Activated naive CD8-positive, alpha-beta T cell treated with anti-CD3 and anti-CD28 coated beads, Interleukin-2, amount 50 U/mL, for 24 hours (primary cell): ENCODE data around the gene FUNDC2.

Source experiments
- ATAC-seq: fragments of 150-1000 bp; cut with Tn5 transposase; one replicate; pipeline ENCODE4 v1.10.0; 2021
- DNase-seq: peaks from one replicate; pipeline ENCODE4 v3.0.0; 2021
- H3K27ac Mint-ChIP-seq: one replicate; pipeline ENCODE4 v1.8.0; 2021; ENCODE audit warnings: mild to moderate bottlenecking, mixed read lengths
- H3K27me3 Mint-ChIP-seq: one replicate; pipeline ENCODE4 v1.8.0; 2021; ENCODE audit warnings: mixed read lengths
- H3K36me3 Mint-ChIP-seq: one replicate; pipeline ENCODE4 v1.8.0; 2021; ENCODE audit warnings: low read depth, mixed read lengths
- H3K4me1 Mint-ChIP-seq: one replicate; pipeline ENCODE4 v1.8.0; 2021; ENCODE audit warnings: mixed read lengths
- H3K4me3 Mint-ChIP-seq: one replicate; pipeline ENCODE4 v1.8.0; 2021; ENCODE audit warnings: mild to moderate bottlenecking, moderate library complexity, mixed read lengths
- H3K9me3 Mint-ChIP-seq: one replicate; pipeline ENCODE4 v1.8.0; 2021; ENCODE audit warnings: mixed read lengths

FUNDC2 gene

DNA sequence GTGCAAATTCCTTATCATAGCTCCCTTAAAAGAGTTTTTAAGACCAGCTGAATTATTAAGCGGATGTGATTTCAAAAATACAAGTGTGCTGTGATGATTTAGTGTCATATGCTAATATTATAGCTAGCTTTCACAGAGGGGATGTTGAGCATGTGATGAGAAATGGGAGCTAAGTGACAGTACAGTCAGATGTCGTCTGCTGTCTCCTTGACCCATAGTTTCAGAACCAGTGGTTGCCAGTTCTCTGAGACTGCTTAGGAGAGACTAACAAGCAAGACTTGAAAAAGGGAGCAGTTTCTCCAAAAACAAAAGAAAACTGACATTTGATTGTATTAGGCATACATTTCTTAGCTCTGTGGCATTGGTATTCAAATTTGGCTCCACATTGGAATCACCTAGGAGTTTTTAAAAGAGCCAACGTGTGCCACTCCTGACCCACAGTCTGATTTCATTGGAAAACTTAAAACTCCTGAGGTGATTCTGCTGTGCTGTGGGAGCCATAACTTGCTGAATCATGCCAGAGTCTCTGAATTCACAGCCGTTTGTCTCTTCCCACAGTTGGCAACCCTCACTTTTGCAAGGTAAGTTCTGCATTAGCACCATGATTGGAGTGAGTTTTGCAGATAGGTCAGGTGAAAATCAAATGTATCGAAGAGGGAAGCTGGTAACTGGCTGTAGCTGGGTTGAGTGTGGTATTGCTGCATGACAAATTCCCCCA is 20.3 kb downstream of the FUNDC2 start:
- ATAC-seq, result no peak
- H3K4me3 Mint-ChIP-seq, result no peak overlapping the region
- H3K27me3 Mint-ChIP-seq, result no peaks in the 10 kb centered on the region
- H3K27ac Mint-ChIP-seq, result no peak overlapping the region
- peaks cover 21% of the 10 kb centered on the region for H3K4me1 Mint-ChIP-seq
- H3K9me3 Mint-ChIP-seq, result no peaks in the 10 kb centered on the region
- no peak for DNase-seq
- H3K36me3 Mint-ChIP-seq, result peaks cover 21% of the 10 kb centered on the region

GRCh38 chrX:155048977-155049619 is 22.5 kb downstream of the FUNDC2 start:
- Mint-ChIP-seq H3K27ac (peak overlapping the region; percentile 39), H3K36me3 (peaks cover 28% of the 10 kb centered on the region), H3K4me1 (peaks cover 31% of the 10 kb centered on the region), H3K9me3 (no peaks in the 10 kb centered on the region), H3K27me3 (no peaks in the 10 kb centered on the region), H3K4me3 (no peak overlapping the region)
- peak; percentile 48 for DNase-seq
- ATAC-seq, result no peak

- H3K4me1 Mint-ChIP-seq, result peaks cover 51% of the 10 kb centered on the region
- no peak overlapping the region for H3K4me3 Mint-ChIP-seq
- DNase-seq (no peak), ATAC-seq (peak; percentile 39)
- H3K27me3 Mint-ChIP-seq, result no peaks in the 10 kb centered on the region
- peaks cover 18% of the 10 kb centered on the region for H3K36me3 Mint-ChIP-seq
- H3K27ac Mint-ChIP-seq, result peak overlapping the region; percentile 11
- no peaks in the 10 kb centered on the region for H3K9me3 Mint-ChIP-seq
Observed at GRCh38 chrX:155052738-155053498, 26.3 kb downstream of the FUNDC2 start.

GRCh38 chrX:155053656-155054055 is 27.0 kb downstream of the FUNDC2 start:
- Mint-ChIP-seq H3K36me3 (peaks cover 18% of the 10 kb centered on the region), H3K27ac (peak overlapping the region; percentile 11), H3K4me3 (no peak overlapping the region), H3K27me3 (no peaks in the 10 kb centered on the region), H3K9me3 (no peaks in the 10 kb centered on the region), H3K4me1 (peaks cover 49% of the 10 kb centered on the region)
- ATAC-seq, result no peak
- DNase-seq, result no peak

GRCh38 chrX:155054255-155054654 is 27.6 kb downstream of the FUNDC2 start:
- Mint-ChIP-seq H3K27me3 (no peaks in the 10 kb centered on the region), H3K27ac (no peak overlapping the region), H3K4me3 (no peak overlapping the region), H3K9me3 (no peaks in the 10 kb centered on the region), H3K4me1 (peaks cover 43% of the 10 kb centered on the region), H3K36me3 (peaks cover 15% of the 10 kb centered on the region)
- DNase-seq, result no peak
- ATAC-seq, result no peak

GRCh38 chrX:155055494-155055893 is 28.9 kb downstream of the FUNDC2 start:
- H3K4me3 Mint-ChIP-seq, result no peak overlapping the region
- no peaks in the 10 kb centered on the region for H3K27me3 Mint-ChIP-seq
- DNase-seq (no peak), ATAC-seq (no peak)
- peak overlapping the region; percentile 54 for H3K27ac Mint-ChIP-seq
- peaks cover 17% of the 10 kb centered on the region for H3K36me3 Mint-ChIP-seq
- H3K4me1 Mint-ChIP-seq, result peaks cover 36% of the 10 kb centered on the region
- no peaks in the 10 kb centered on the region for H3K9me3 Mint-ChIP-seq

DNA sequence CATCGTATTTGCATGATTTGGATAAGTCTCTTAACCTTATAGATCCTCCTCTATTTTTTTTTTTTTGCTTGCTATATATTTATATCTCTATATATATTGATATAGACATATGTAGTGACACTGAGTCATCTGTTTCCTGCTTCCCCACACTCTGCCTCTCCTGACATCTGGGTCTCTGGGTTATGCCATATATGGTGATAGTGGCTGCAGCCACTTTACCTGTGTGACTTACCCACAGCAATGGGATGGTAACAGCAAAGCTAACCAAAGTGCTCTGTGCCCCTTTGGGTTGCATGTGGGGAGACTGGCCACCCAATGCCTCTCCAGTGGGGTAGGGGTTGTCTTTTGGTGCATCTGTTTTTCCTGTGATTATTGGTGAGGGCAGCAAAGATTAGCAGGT is 29.8 kb downstream of the FUNDC2 start:
- H3K27ac Mint-ChIP-seq, result no peak overlapping the region
- H3K4me1 Mint-ChIP-seq, result peaks cover 33% of the 10 kb centered on the region
- DNase-seq (no peak), ATAC-seq (peak; percentile 62)
- H3K27me3 Mint-ChIP-seq, result no peaks in the 10 kb centered on the region
- H3K9me3 Mint-ChIP-seq, result no peaks in the 10 kb centered on the region
- H3K36me3 Mint-ChIP-seq, result peaks cover 17% of the 10 kb centered on the region
- no peak overlapping the region for H3K4me3 Mint-ChIP-seq

- ATAC-seq, result peak; percentile 57
- Mint-ChIP-seq H3K9me3 (no peaks in the 10 kb centered on the region), H3K27me3 (no peaks in the 10 kb centered on the region), H3K27ac (no peak overlapping the region), H3K4me3 (no peak overlapping the region), H3K4me1 (peaks cover 31% of the 10 kb centered on the region), H3K36me3 (peaks cover 14% of the 10 kb centered on the region)
- peak; percentile 48 for DNase-seq
Observed at GRCh38 chrX:155056877-155057792, 30.5 kb downstream of the FUNDC2 start.

- no peak for ATAC-seq
- H3K27me3 Mint-ChIP-seq, result no peaks in the 10 kb centered on the region
- no peak for DNase-seq
- H3K4me3 Mint-ChIP-seq, result no peak overlapping the region
- H3K4me1 Mint-ChIP-seq, result peaks cover 9% of the 10 kb centered on the region
- no peaks in the 10 kb centered on the region for H3K9me3 Mint-ChIP-seq
- H3K36me3 Mint-ChIP-seq, result peaks cover 5% of the 10 kb centered on the region
- no peak overlapping the region for H3K27ac Mint-ChIP-seq
Observed at GRCh38 chrX:155061760-155062159, 35.1 kb downstream of the FUNDC2 start.

- ATAC-seq (no peak), DNase-seq (no peak)
- H3K36me3 Mint-ChIP-seq, result peaks cover 5% of the 10 kb centered on the region
- no peaks in the 10 kb centered on the region for H3K9me3 Mint-ChIP-seq
- no peak overlapping the region for H3K27ac Mint-ChIP-seq
- H3K4me1 Mint-ChIP-seq, result peaks cover 33% of the 10 kb centered on the region
- no peak overlapping the region for H3K4me3 Mint-ChIP-seq
- H3K27me3 Mint-ChIP-seq, result no peaks in the 10 kb centered on the region
Observed at GRCh38 chrX:155065035-155065734, 38.5 kb downstream of the FUNDC2 start.

DNA sequence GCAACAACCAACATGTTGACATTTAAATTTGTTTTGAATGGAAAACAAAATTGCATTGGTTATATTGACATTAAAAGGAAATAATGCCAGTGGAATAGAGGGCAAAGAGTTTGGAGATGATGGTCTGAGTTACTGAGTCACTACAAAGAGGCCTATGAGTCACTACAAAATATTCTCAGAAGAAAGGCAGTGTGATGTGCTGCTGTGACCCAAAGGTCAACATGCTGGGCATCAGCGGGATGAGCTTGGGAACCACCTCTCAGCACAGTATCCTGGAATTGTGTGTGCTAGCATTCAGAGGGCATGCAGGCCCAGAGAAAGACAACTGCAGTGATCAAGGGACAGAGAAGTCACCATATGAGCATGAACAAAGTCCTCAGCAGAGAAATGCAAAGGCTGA is 41.5 kb downstream of the FUNDC2 start:
- ATAC-seq, result peak; percentile 30
- no peaks in the 10 kb centered on the region for H3K27me3 Mint-ChIP-seq
- H3K4me3 Mint-ChIP-seq, result peak overlapping the region; percentile 53
- peaks cover 45% of the 10 kb centered on the region for H3K4me1 Mint-ChIP-seq
- no peaks in the 10 kb centered on the region for H3K9me3 Mint-ChIP-seq
- DNase-seq, result no peak
- H3K27ac Mint-ChIP-seq, result peak overlapping the region; percentile 74
- peaks cover 10% of the 10 kb centered on the region for H3K36me3 Mint-ChIP-seq

DNA sequence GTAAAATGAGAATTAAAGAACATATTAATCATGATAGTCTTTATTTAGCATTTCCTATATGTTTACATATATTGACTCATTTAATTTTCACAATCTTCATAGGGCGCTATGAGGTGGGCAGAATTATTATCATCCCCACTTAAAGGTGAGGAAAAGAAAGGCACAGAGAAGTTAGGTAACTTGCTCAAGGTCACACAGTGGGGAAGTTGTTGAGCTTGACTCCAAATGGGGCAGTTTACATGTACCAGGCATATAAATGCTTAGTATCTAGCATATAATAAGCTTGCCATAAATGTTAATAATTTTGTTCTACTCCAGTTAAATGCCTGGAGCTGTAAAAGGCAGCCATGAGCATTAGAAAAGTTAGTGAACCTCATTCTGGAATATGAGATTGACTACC is 42.8 kb downstream of the FUNDC2 start:
- Mint-ChIP-seq H3K4me1 (peaks cover 57% of the 10 kb centered on the region), H3K36me3 (peaks cover 23% of the 10 kb centered on the region), H3K27ac (peak overlapping the region; percentile 79), H3K4me3 (peak overlapping the region; percentile 90), H3K9me3 (no peaks in the 10 kb centered on the region), H3K27me3 (no peaks in the 10 kb centered on the region)
- no peak for ATAC-seq
- no peak for DNase-seq

DNA sequence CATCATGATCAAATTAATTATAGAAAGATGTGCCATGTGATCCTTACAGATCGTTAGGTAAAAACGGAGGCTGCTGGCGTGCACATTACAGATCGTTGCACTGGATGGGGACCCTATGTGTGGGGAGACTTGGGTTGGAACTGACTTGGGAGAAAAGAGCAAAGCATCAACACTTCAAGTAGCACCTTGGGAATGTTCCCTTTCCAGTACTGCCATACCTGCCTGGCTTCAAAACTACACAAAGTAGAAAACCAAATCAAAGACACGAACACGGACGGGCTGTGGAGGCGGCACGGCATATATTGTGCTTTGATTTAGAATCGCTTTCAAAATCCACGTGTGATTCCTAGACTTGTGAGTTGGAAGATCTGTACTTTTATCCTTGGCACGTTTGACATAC is 43.4 kb downstream of the FUNDC2 start:
- Mint-ChIP-seq H3K27me3 (no peaks in the 10 kb centered on the region), H3K9me3 (no peaks in the 10 kb centered on the region), H3K36me3 (peaks cover 24% of the 10 kb centered on the region), H3K4me1 (peaks cover 58% of the 10 kb centered on the region), H3K4me3 (peak overlapping the region; percentile 90), H3K27ac (peak overlapping the region; percentile 79)
- no peak for ATAC-seq
- DNase-seq, result no peak

DNA sequence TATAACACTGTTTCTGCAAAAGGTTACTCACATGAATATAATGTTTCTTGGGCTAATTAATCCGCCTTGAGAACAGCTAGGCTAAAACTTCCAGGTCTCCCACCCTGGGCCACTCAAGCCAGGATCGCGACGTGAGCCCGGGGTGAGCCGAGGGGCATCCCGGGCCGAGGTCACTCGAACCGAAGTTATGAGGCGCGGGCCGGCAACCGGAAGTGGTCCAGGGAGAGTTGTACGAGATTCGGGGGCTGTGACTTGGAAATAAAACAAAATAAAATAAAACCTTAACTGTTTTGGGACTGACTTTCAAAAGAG is 44.0 kb downstream of the FUNDC2 start:
- H3K27ac Mint-ChIP-seq, result peak overlapping the region; percentile 79
- no peaks in the 10 kb centered on the region for H3K27me3 Mint-ChIP-seq
- no peak for DNase-seq
- H3K36me3 Mint-ChIP-seq, result peaks cover 30% of the 10 kb centered on the region
- peaks cover 61% of the 10 kb centered on the region for H3K4me1 Mint-ChIP-seq
- no peaks in the 10 kb centered on the region for H3K9me3 Mint-ChIP-seq
- ATAC-seq, result no peak
- peak overlapping the region; percentile 90 for H3K4me3 Mint-ChIP-seq
